Right atrium auricular region (tissue), 2 donors: ENCODE measurements around the gene LTBP1. TPM values are rescaled to one million over a fixed set of nuclear protein-coding genes. Genes with fewer than 3 reads are reported as not detected.

Source experiments
- DNase-seq: peaks from one replicate; pipeline ENCODE4 v3.0.0-alpha.2; 2019; ENCODE audit warnings: low spot score
- H3K27ac ChIP-seq, 2 donors: fragments of 200-600 bp; sonication (generic); 1 replicate in 1 of 2; 2 replicates in 1 of 2; pipeline ENCODE4 v1.5.1; 2016 to 2019
- H3K27me3 ChIP-seq, 2 donors: fragments of 200-600 bp; sonication (generic); one replicate each; pipeline versions ENCODE4 v1.5.1 to v1.6.0; 2017 to 2019
- H3K36me3 ChIP-seq: fragments of 200-600 bp; sonication (generic); one replicate; pipeline ENCODE4 v1.5.1; 2016
- H3K4me1 ChIP-seq, 2 donors: fragments of 200-600 bp; sonication (generic); one replicate each; pipeline versions ENCODE4 v1.5.1 to v1.6.0; 2017 to 2019
- H3K4me3 ChIP-seq, 2 donors: fragments of 200-600 bp; sonication (generic); 1 replicate in 1 of 2; 2 replicates in 1 of 2; pipeline ENCODE4 v1.5.1; 2017 to 2019; ENCODE audit warnings: mild to moderate bottlenecking in 1 of 2, moderate library complexity in 1 of 2
- H3K9me3 ChIP-seq, 2 donors: fragments of 200-600 bp; sonication (generic); one replicate each; pipeline ENCODE4 v1.5.1; 2019
- CTCF ChIP-seq, 2 donors: fragments of 200-600 bp; sonication (generic); IDR thresholded peaks; one replicate each; pipeline ENCODE4 v1.5.1; 2019; ENCODE audit warnings: antibody characterized with exemption in 2 of 2
- total RNA-seq, 2 donors: library from RNA; depleted of rRNA; stranded (reverse); fragments of >200 nt; gene quantifications; one replicate each; pipeline ENCODE4 v1.1.0, GENCODE V29; 2016

LTBP1 gene
- total RNA-seq, 2 donors from 2014 or later: 168 to 291 TPM

- no peak for DNase-seq
- Histone ChIP-seq H3K36me3 (no peaks in the 10 kb centered on the region), H3K9me3 (no peaks in the 10 kb centered on the region), H3K4me1 (no peaks in the 10 kb centered on the region), H3K27me3 (no peaks in the 10 kb centered on the region), H3K27ac (no peak overlapping the region), H3K4me3 (no peak overlapping the region)
- TF ChIP-seq CTCF (IDR thresholded peaks at IDR 0.05): no peak
These were observed 56.1 kb downstream of the LTBP1 start for GRCh38 chr2:33002863-33003262.

GRCh38 chr2:33005057-33005456, 58.3 kb downstream of the LTBP1 start:
- no peak for DNase-seq
- no peaks in the 10 kb centered on the region for H3K4me1 ChIP-seq
- no peak overlapping the region for H3K4me3 ChIP-seq
- TF ChIP-seq CTCF (IDR thresholded peaks at IDR 0.05): no peak
- no peaks in the 10 kb centered on the region for H3K9me3 ChIP-seq
- H3K36me3 ChIP-seq: no peaks in the 10 kb centered on the region
- H3K27ac ChIP-seq: no peak overlapping the region
- no peaks in the 10 kb centered on the region for H3K27me3 ChIP-seq

GRCh38 chr2:33008716-33009115, 62.0 kb downstream of the LTBP1 start:
- Histone ChIP-seq H3K4me3 (no peak overlapping the region), H3K4me1 (peaks cover 0 to 4% of the 10 kb centered on the region in 2 donors), H3K36me3 (no peaks in the 10 kb centered on the region), H3K27me3 (no peaks in the 10 kb centered on the region), H3K27ac (no peak overlapping the region), H3K9me3 (no peaks in the 10 kb centered on the region)
- DNase-seq: no peak
- no peak for TF ChIP-seq CTCF (IDR thresholded peaks at IDR 0.05)

- no peaks in the 10 kb centered on the region for H3K36me3 ChIP-seq
- H3K9me3 ChIP-seq: no peaks in the 10 kb centered on the region
- peaks cover 0 to 8% of the 10 kb centered on the region in 2 donors for H3K4me1 ChIP-seq
- no peak overlapping the region for H3K27ac ChIP-seq
- H3K4me3 ChIP-seq: no peak overlapping the region
- H3K27me3 ChIP-seq: no peaks in the 10 kb centered on the region
- DNase-seq: no peak
- TF ChIP-seq CTCF (IDR thresholded peaks at IDR 0.05): no peak
These were observed 62.5 kb downstream of the LTBP1 start for GRCh38 chr2:33009249-33009648.

GRCh38 chr2:33011373-33011772, 64.6 kb downstream of the LTBP1 start:
- H3K36me3 ChIP-seq: no peaks in the 10 kb centered on the region
- H3K9me3 ChIP-seq: no peaks in the 10 kb centered on the region
- H3K4me1 ChIP-seq: peaks cover 0 to 27% of the 10 kb centered on the region in 2 donors

More at GRCh38 chr2:33011373-33011772, 64.6 kb downstream of the LTBP1 start:
- Histone ChIP-seq H3K27me3 (no peaks in the 10 kb centered on the region), H3K4me3 (no peak overlapping the region), H3K27ac (peak overlapping the region in 1 of 2 donors; percentile 25)
- TF ChIP-seq CTCF (IDR thresholded peaks at IDR 0.05): no peak
- no peak for DNase-seq
